ENCODE measurements around the gene IL1R2. TPM values are rescaled to one million over a fixed set of nuclear protein-coding genes. Genes with fewer than 3 reads are reported as not detected.

Gene IL1R2
- total RNA-seq, 1 donor from 2014 or later, result 0.50 TPM

- Histone ChIP-seq H3K4me3 (ENCODE audit: low read depth, low read length) (no peak overlapping the region), H3K36me3 (ENCODE audit: control insufficient read depth, insufficient read depth, low read length) (no peaks in the 10 kb centered on the region), H3K27me3 (ENCODE audit: control insufficient read depth, insufficient read depth, low read length) (no peaks in the 10 kb centered on the region)
- TF ChIP-seq CTCF (IDR thresholded peaks at IDR 0.05; ENCODE audit: insufficient read depth, low read length, poor library complexity, severe bottlenecking), result no peak
- no peak for DNase-seq (ENCODE audit: low read depth)
Measured at GRCh38 chr2:102042196-102043081, 50.7 kb downstream of the IL1R2 start.

- Histone ChIP-seq H3K4me3 (ENCODE audit: low read depth, low read length) (no peak overlapping the region), H3K36me3 (ENCODE audit: control insufficient read depth, insufficient read depth, low read length) (no peaks in the 10 kb centered on the region), H3K27me3 (ENCODE audit: control insufficient read depth, insufficient read depth, low read length) (no peaks in the 10 kb centered on the region)
- no peak for DNase-seq (ENCODE audit: low read depth)
- no peak for TF ChIP-seq CTCF (IDR thresholded peaks at IDR 0.05; ENCODE audit: insufficient read depth, low read length, poor library complexity, severe bottlenecking)
Measured at GRCh38 chr2:102043560-102043959, 51.8 kb downstream of the IL1R2 start.

- no peak for TF ChIP-seq CTCF (IDR thresholded peaks at IDR 0.05; ENCODE audit: insufficient read depth, low read length, poor library complexity, severe bottlenecking)
- H3K27me3 ChIP-seq (ENCODE audit: control insufficient read depth, insufficient read depth, low read length), result no peaks in the 10 kb centered on the region
- no peak for DNase-seq (ENCODE audit: low read depth)
- H3K36me3 ChIP-seq (ENCODE audit: control insufficient read depth, insufficient read depth, low read length), result no peaks in the 10 kb centered on the region
- no peak overlapping the region for H3K4me3 ChIP-seq (ENCODE audit: low read depth, low read length)
Measured at GRCh38 chr2:102044235-102044896, 52.6 kb downstream of the IL1R2 start.

- Histone ChIP-seq H3K36me3 (ENCODE audit: control insufficient read depth, insufficient read depth, low read length) (no peaks in the 10 kb centered on the region), H3K4me3 (ENCODE audit: low read depth, low read length) (no peak overlapping the region), H3K27me3 (ENCODE audit: control insufficient read depth, insufficient read depth, low read length) (no peaks in the 10 kb centered on the region)
- TF ChIP-seq CTCF (IDR thresholded peaks at IDR 0.05; ENCODE audit: insufficient read depth, low read length, poor library complexity, severe bottlenecking), result no peak
- no peak for DNase-seq (ENCODE audit: low read depth)
Measured at GRCh38 chr2:102044967-102045489, 53.3 kb downstream of the IL1R2 start.

- no peak for DNase-seq (ENCODE audit: low read depth)
- H3K4me3 ChIP-seq (ENCODE audit: low read depth, low read length), result no peak overlapping the region
- no peaks in the 10 kb centered on the region for H3K27me3 ChIP-seq (ENCODE audit: control insufficient read depth, insufficient read depth, low read length)
- no peak for TF ChIP-seq CTCF (IDR thresholded peaks at IDR 0.05; ENCODE audit: insufficient read depth, low read length, poor library complexity, severe bottlenecking)
- H3K36me3 ChIP-seq (ENCODE audit: control insufficient read depth, insufficient read depth, low read length), result no peaks in the 10 kb centered on the region
Measured at GRCh38 chr2:102045697-102046096, 53.9 kb downstream of the IL1R2 start.

Data from kidney epithelial cell (primary cell).